IMR-90 (cell line): ENCODE results near the gene CCN2. TPM values are rescaled to one million over a fixed set of nuclear protein-coding genes. Genes with fewer than 3 reads are reported as not detected.
A peak's percentile ranks its signal among the peaks of the same experiment; 100 is the strongest.

ENCODE experiments used
- ATAC-seq: fragments of 200-7000 bp; cut with Tn5 transposase; 2 replicates; pipeline ENCODE4 v1.9.1; 2020; ENCODE audit warnings: low read depth, mild to moderate bottlenecking, moderate library complexity
- BruUV-seq: library from RNA; stranded (reverse); fragments of 400-500 nt; replicated peaks from 2 replicates; lab custom pipeline; 2021; lab: Mats Ljungman, UMichigan
- CTCF ChIA-PET: fragments of 300-600 bp; formaldehyde crosslinking; extraction: SDS; loops from one replicate; lab custom pipeline; 2021; ENCODE audit warnings: antibody characterized with exemption; lab: Yijun Ruan, JAX
- POLR2A ChIA-PET: fragments of 300-600 bp; sonication (Branson Sonifier 250); formaldehyde crosslinking; loops from one replicate; lab custom pipeline; 2022; ENCODE audit warnings: antibody characterized with exemption; ENCODE audit not compliant: unreplicated experiment; lab: Charles Lee
- DNase-seq: peaks from one replicate; pipeline ENCODE4 v3.0.0; 2013
- H2AFZ ChIP-seq: replicated peaks from 2 replicates; pipeline ENCODE3; 2013; ENCODE audit warnings: low read length, mild to moderate bottlenecking; ENCODE audit not compliant: poor library complexity
- H2AK5ac ChIP-seq: 2 replicates; pipeline ENCODE4 v1.6.1; 2013; ENCODE audit warnings: low read depth, low read length, inconsistent platforms
- H2AK9ac ChIP-seq: replicated peaks from 2 replicates; pipeline ENCODE3; 2013; ENCODE audit warnings: mild to moderate bottlenecking, low read depth, low read length, moderate library complexity; ENCODE audit not compliant: poor library complexity
- H2BK120ac ChIP-seq: 2 replicates; pipeline ENCODE4 v1.6.1; 2013; ENCODE audit warnings: low read depth, low read length, inconsistent platforms
- H2BK15ac ChIP-seq: 3 replicates; pipeline ENCODE4 v1.6.1; 2013; ENCODE audit warnings: low read depth, low read length, inconsistent platforms
- H2BK20ac ChIP-seq: 2 replicates; pipeline ENCODE4 v1.6.1; 2013; ENCODE audit warnings: low read depth, mild to moderate bottlenecking, inconsistent platforms, low read length, moderate library complexity
- H2BK5ac ChIP-seq: 2 replicates; pipeline ENCODE4 v1.6.1; 2013; ENCODE audit warnings: mild to moderate bottlenecking, low read depth, low read length, inconsistent platforms; ENCODE audit not compliant: poor library complexity, severe bottlenecking
- H3K14ac ChIP-seq: replicated peaks from 2 replicates; pipeline ENCODE4 v1.6.1; 2013; ENCODE audit warnings: low read depth, low read length, inconsistent platforms
- H3K18ac ChIP-seq: 2 replicates; pipeline ENCODE4 v1.6.1; 2013; ENCODE audit warnings: low read depth, low read length, control low read depth
- H3K23ac ChIP-seq: 2 replicates; pipeline ENCODE4 v1.6.1; 2013; ENCODE audit warnings: low read depth, low read length, inconsistent platforms
- H3K27ac ChIP-seq: 2 replicates; pipeline ENCODE4 v1.5.1; 2013; ENCODE audit warnings: mild to moderate bottlenecking, control low read depth, low read length; ENCODE audit not compliant: insufficient read depth
- H3K27me3 ChIP-seq: 2 replicates; pipeline ENCODE4 v1.6.1; 2013; ENCODE audit warnings: low read length; ENCODE audit not compliant: control insufficient read depth, insufficient read depth
- H3K36me3 ChIP-seq: 2 replicates; pipeline ENCODE4 v1.6.1; 2013; ENCODE audit warnings: low read length, mixed read lengths; ENCODE audit not compliant: control insufficient read depth, insufficient read depth
- H3K4ac ChIP-seq: 2 replicates; pipeline ENCODE4 v1.6.1; 2013; ENCODE audit warnings: low read depth, low read length, inconsistent platforms
- H3K4me1 ChIP-seq: 2 replicates; pipeline ENCODE4 v1.6.1; 2013; ENCODE audit warnings: low read length, mixed read lengths; ENCODE audit not compliant: control insufficient read depth, insufficient read depth
- H3K4me2 ChIP-seq: 2 replicates; pipeline ENCODE4 v1.6.1; 2013; ENCODE audit warnings: low read depth, mild to moderate bottlenecking, control low read depth, low read length, moderate library complexity
- H3K4me3 ChIP-seq: 2 replicates; pipeline ENCODE4 v1.5.1; 2013; ENCODE audit warnings: low read depth, mild to moderate bottlenecking, control low read depth, low read length, moderate library complexity; ENCODE audit not compliant: insufficient read depth
- H3K56ac ChIP-seq: 2 replicates; pipeline ENCODE4 v1.6.1; 2013; ENCODE audit warnings: low read length, inconsistent platforms; ENCODE audit not compliant: insufficient read depth; ENCODE audit errors: extremely low read depth
- H3K79me1 ChIP-seq, 2 experiments: 2 replicates each; pipeline ENCODE4 v1.6.1; 2013; ENCODE audit warnings: low read length in 2 of 2, inconsistent platforms in 1 of 2, low read depth in 1 of 2
- H3K9ac ChIP-seq: 2 replicates; pipeline ENCODE4 v1.6.1; 2013; ENCODE audit warnings: low read depth, low read length, control low read depth
- H3K9me1 ChIP-seq: 2 replicates; pipeline ENCODE4 v1.6.1; 2013; ENCODE audit warnings: low read length, inconsistent platforms; ENCODE audit not compliant: insufficient read depth
- H3K9me3 ChIP-seq: 2 replicates; pipeline ENCODE4 v1.6.1; 2013; ENCODE audit warnings: low read length; ENCODE audit not compliant: control insufficient read depth, insufficient read depth
- H4K20me1 ChIP-seq: 2 replicates; pipeline ENCODE4 v1.6.1; 2013; ENCODE audit warnings: low read length, inconsistent platforms; ENCODE audit not compliant: insufficient read depth
- H4K5ac ChIP-seq: 2 replicates; pipeline ENCODE4 v1.6.1; 2013; ENCODE audit warnings: mild to moderate bottlenecking, low read depth, low read length, control low read depth
- H4K8ac ChIP-seq, 2 experiments: 2 replicates each; pipeline ENCODE4 v1.6.1; 2013; ENCODE audit warnings: low read depth in 2 of 2, low read length in 2 of 2, control low read depth in 1 of 2, inconsistent platforms in 1 of 2
- H4K91ac ChIP-seq: 2 replicates; pipeline ENCODE4 v1.6.1; 2013; ENCODE audit warnings: low read depth, low read length, inconsistent platforms; ENCODE audit not compliant: insufficient read depth
- BHLHE40 ChIP-seq: fragments of 150-350 bp; IDR thresholded peaks from 2 replicates; pipeline ENCODE4 v1.6.1; 2016; ENCODE audit warnings: mild to moderate bottlenecking, low read depth, low read length
- CEBPB ChIP-seq: IDR thresholded peaks from 2 replicates; pipeline ENCODE4 v1.6.1; 2012; ENCODE audit warnings: low read depth, low read length, improper control_type of control experiment
- CHD1 ChIP-seq: IDR thresholded peaks from 2 replicates; pipeline ENCODE4 v1.6.1; 2012; ENCODE audit warnings: low read depth, low read length, improper control_type of control experiment
- CTCF ChIP-seq: conservative IDR thresholded peaks from 2 replicates; pipeline ENCODE4 v1.5.1; 2012; ENCODE audit warnings: mild to moderate bottlenecking, low read depth, low read length, improper control_type of control experiment
- ELK1 ChIP-seq: fragments of 150-350 bp; IDR thresholded peaks from 2 replicates; pipeline ENCODE4 v1.6.1; 2016; ENCODE audit warnings: low read depth, mild to moderate bottlenecking, low read length, moderate library complexity, borderline replicate concordance
- FOS ChIP-seq: fragments of 150-350 bp; IDR thresholded peaks from 2 replicates; pipeline ENCODE4 v1.6.1; 2016; ENCODE audit warnings: low read depth, low read length
- MAFK ChIP-seq: IDR thresholded peaks from 2 replicates; pipeline ENCODE4 v1.6.1; 2012; ENCODE audit warnings: low read depth, low read length, improper control_type of control experiment
- MAZ ChIP-seq: IDR thresholded peaks from 2 replicates; pipeline ENCODE4 v1.6.1; 2012; ENCODE audit warnings: low read depth, mild to moderate bottlenecking, low read length, improper control_type of control experiment, moderate library complexity, borderline replicate concordance
- MXI1 ChIP-seq: IDR thresholded peaks from 2 replicates; pipeline ENCODE4 v1.6.1; 2012; ENCODE audit warnings: low read depth, mild to moderate bottlenecking, low read length, moderate library complexity, borderline replicate concordance
- NFE2L2 ChIP-seq: fragments of 150-350 bp; IDR thresholded peaks from 2 replicates; pipeline ENCODE4 v1.6.1; 2016; ENCODE audit warnings: low read depth, mild to moderate bottlenecking, low read length
- POLR2A ChIP-seq: IDR thresholded peaks from 2 replicates; pipeline ENCODE4 v1.6.1; 2012; ENCODE audit warnings: mild to moderate bottlenecking, low read depth, low read length
- RAD21 ChIP-seq: IDR thresholded peaks from 2 replicates; pipeline ENCODE4 v1.6.1; 2012; ENCODE audit warnings: low read length, improper control_type of control experiment
- RCOR1 ChIP-seq: IDR thresholded peaks from 2 replicates; pipeline ENCODE4 v1.6.1; 2012; ENCODE audit warnings: mild to moderate bottlenecking, low read length, improper control_type of control experiment; ENCODE audit not compliant: insufficient replicate concordance
- RFX5 ChIP-seq: IDR thresholded peaks from 2 replicates; pipeline ENCODE4 v1.8.0; 2012; ENCODE audit warnings: low read depth, mild to moderate bottlenecking, low read length, moderate library complexity
- SMC3 ChIP-seq: fragments of 150-350 bp; IDR thresholded peaks from 2 replicates; pipeline ENCODE4 v1.6.1; 2016; ENCODE audit warnings: low read depth, mild to moderate bottlenecking, antibody characterized with exemption, low read length, moderate library complexity
- WGBS, 2 experiments: methylation state at CpG; one replicate each; pipeline versions ENCODE4 v1.1.5 to v1.1.7; 2013; ENCODE audit warnings: missing lambda C conversion rate in 2 of 2; ENCODE audit not compliant: insufficient read length in 1 of 2; ENCODE audit errors: extremely low coverage in 2 of 2; 5-methylcytosine and 5-hydroxymethylcytosine counted together
- dilution Hi-C: fragments of 300-500 bp; cut with HindIII; formaldehyde crosslinking; loops from one replicate; pipeline ENCODE4 v1.14.3; 2018; ENCODE audit warnings: low sequenced_read_pairs; ENCODE audit not compliant: unreplicated experiment
- in situ Hi-C: fragments of 300-500 bp; cut with MboI; formaldehyde crosslinking; loops from 3 replicates; pipeline ENCODE4 v1.14.3; 2019; ENCODE audit warnings: low sequenced_read_pairs, inconsistent platforms, mixed read lengths
- intact Hi-C: fragments of 100-400 bp; cut with micrococcal nuclease; formaldehyde crosslinking; loops from 2 replicates; pipeline ENCODE4 v1.10.0; 2022
- polyA plus RNA-seq, 3 experiments: library from polyadenylated mRNA; depleted of rRNA; stranded (reverse); fragments of >200 nt; gene quantifications; 2 replicates each; pipeline ENCODE4 v1.2.3, GENCODE V29; 2012; ENCODE audit warnings: low replicate concordance in 1 of 3
- total RNA-seq: library from RNA; depleted of rRNA; stranded (reverse); fragments of >200 nt; gene quantifications from 2 replicates; pipeline ENCODE4 v1.2.3, GENCODE V29; 2012

CCN2 gene
- total and polyA plus RNA-seq, 2 of the 4 experiments (the other 2 are of a cell fraction) = 148 to 1,205 TPM

DNA sequence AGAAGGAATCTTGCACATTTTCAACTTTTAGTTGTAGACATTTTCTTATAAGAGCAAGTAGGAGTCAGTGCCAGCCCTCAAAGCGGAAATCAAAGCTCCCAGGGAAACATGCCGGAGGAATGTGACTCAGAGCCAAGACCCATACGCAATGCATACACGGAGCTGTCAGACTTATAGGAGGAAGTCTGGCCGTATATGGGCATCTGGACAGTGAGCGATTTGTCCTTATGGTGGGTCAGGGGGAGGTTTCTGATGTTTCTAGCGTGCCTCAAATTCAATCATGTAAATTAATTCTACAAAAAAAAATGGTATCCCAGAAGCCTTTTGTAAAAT is 3.6 kb upstream of the CCN2 start:
- no peak overlapping the region; the same call in 1 of the 2 replicates for H2AK5ac ChIP-seq
- peaks cover 7% of the 10 kb centered on the region for H3K36me3 ChIP-seq
- in situ Hi-C loops (loop anchor here (5.0 kb wide), 1 partner anchor 178 kb away; no protein-coding TSS in a partner anchor), dilution Hi-C loops (no loop called here), intact Hi-C loops (loop anchor here (1.0 kb wide), 4 partner anchors 131 to 264 kb away; no protein-coding TSS in a partner anchor)
- BruUV-seq = no TSS peak
- ChIA-PET POLR2A (interaction anchor here (0.7 kb wide), 2 partner anchors 26 to 177 kb away, joined by 3 to 4 read pairs; no protein-coding TSS in a partner anchor), CTCF (interaction anchor here (0.6 to 0.9 kb wide), 2 partner anchors 24 to 95 kb away, joined by 3 read pairs; no protein-coding TSS in a partner anchor)
- ATAC-seq (peak; percentile 16), DNase-seq (peak; percentile 99)
- no peaks in the 10 kb centered on the region for H3K9me3 ChIP-seq
- peak overlapping the region; percentile 46 for H3K9ac ChIP-seq
- peak overlapping the region; percentile 86 for H3K56ac ChIP-seq
- peak overlapping the region; percentile 97 for H2BK120ac ChIP-seq
- no CpG with 5 or more reads among the region's 7 CpGs for WGBS, 2 experiments
- H2AK9ac ChIP-seq = no peak overlapping the region
- peak overlapping the region; percentile 87 for H2BK5ac ChIP-seq
- H3K4me3 ChIP-seq = no peak overlapping the region
- H4K91ac ChIP-seq = peak overlapping the region; percentile 91
- H3K14ac ChIP-seq = peak overlapping the region; percentile 63
- peak overlapping the region; percentile 99; the same call in 2 of the 3 replicates for H2BK15ac ChIP-seq
- peaks cover 15% of the 10 kb centered on the region for H3K4me1 ChIP-seq
- peaks cover 9% of the 10 kb centered on the region for H3K9me1 ChIP-seq
- H4K20me1 ChIP-seq = peaks cover 13% of the 10 kb centered on the region
- peak overlapping the region; percentile 76 to 96 for H4K8ac ChIP-seq
- H3K27ac ChIP-seq = peak overlapping the region; percentile 92
- peak overlapping the region; percentile 92; the same call in 1 of the 2 replicates for H3K4ac ChIP-seq
- peak overlapping the region; percentile 5; the same call in 1 of the 2 replicates for H4K5ac ChIP-seq
- H2BK20ac ChIP-seq = peak overlapping the region; percentile 97
- H3K23ac ChIP-seq = peak overlapping the region; percentile 92; the same call in 1 of the 2 replicates
- H3K27me3 ChIP-seq = no peaks in the 10 kb centered on the region
- peak overlapping the region; percentile 58 for H3K4me2 ChIP-seq
- H2AFZ ChIP-seq = no peak overlapping the region
- peak overlapping the region; percentile 86 for H3K18ac ChIP-seq
- peaks cover 3 to 21% of the 10 kb centered on the region in 2 experiments; a peak in 3 of 4 replicates for H3K79me1 ChIP-seq
- TF ChIP-seq CHD1 (no peak), RFX5 (no peak), MAZ (no peak), RAD21 (no peak), ELK1 (peak; percentile 95), MXI1 (peak; percentile 61; the same call in 1 of the 2 replicates), RCOR1 (no peak), CTCF (no peak), NFE2L2 (no peak), MAFK (no peak), BHLHE40 (no peak; the same call in 1 of the 2 replicates), SMC3 (no peak), CEBPB (peak; percentile 89), POLR2A (no peak), FOS (peak; percentile 34; the same call in 1 of the 2 replicates)
